Fibroblast of the aortic adventitia (primary cell): Measurements from ENCODE around the gene LMO3. TPM values are rescaled to one million over a fixed set of nuclear protein-coding genes. Genes with fewer than 3 reads are reported as not detected.

Experiments used
- DNase-seq: peaks from one replicate; pipeline ENCODE4 v3.0.0-alpha.2; 2010; ENCODE audit warnings: low read depth
- H3K4me3 ChIP-seq: 2 replicates; pipeline ENCODE4 v1.5.1; 2011; ENCODE audit warnings: low read depth, mild to moderate bottlenecking, control low read depth, low read length, moderate library complexity
- CTCF ChIP-seq: IDR thresholded peaks from 2 replicates; pipeline ENCODE4 v1.5.1; 2011; ENCODE audit warnings: mild to moderate bottlenecking, low read length, control low read depth, inconsistent platforms; ENCODE audit not compliant: insufficient read depth
- total RNA-seq: library from RNA; depleted of rRNA; stranded (reverse); fragments of >200 nt; gene quantifications from 2 replicates; pipeline ENCODE4 v1.2.3, GENCODE V29; 2012; ENCODE audit warnings: low replicate concordance

LMO3 gene
- total RNA-seq, 1 donor: 3.6 TPM

DNA sequence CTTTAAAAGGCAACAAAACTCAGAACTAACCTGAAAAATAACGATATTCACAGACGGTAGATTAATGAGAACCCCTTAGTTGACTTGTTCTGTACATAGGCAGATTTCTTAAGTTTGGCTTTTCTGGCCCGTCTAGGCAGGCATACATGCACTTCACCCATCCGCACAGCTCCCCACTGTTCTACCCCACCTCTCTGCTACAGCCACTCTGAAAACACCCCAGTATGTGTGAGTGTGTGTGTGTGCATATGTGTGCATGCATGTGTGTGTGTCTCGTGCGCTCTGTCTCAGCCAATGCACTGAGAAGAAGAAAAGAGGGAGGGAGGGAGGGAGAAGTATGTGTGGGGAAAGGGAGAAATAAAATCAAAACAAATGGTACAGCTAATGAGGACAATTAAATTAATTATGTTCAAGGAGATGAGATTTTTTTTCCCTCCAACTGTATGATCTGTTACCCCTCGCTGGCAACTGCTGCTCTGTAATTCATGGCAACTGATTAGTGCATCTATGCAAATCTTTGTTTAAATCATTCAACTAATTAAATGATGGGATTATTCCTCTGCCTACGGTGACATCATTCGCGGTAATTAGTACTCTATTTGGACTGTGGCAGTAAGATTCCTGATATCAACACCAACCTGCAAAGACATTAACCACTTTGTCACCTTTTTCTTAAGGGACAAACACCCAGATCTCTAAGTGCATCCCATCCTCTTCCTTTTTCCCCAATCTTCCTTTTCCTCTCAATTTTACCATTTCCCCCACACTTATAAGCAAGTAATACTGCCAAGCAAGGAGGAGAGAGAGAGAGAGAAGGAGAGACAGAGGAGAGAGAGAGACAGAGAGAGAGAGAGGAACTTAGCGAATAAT is 2.2 kb upstream of the LMO3 start:
- TF ChIP-seq CTCF: no peak
- no peak for DNase-seq
- H3K4me3 ChIP-seq: no peak overlapping the region

GRCh38 chr12:16606991-16607390 is 1.0 kb upstream of the LMO3 start:
- TF ChIP-seq CTCF: no peak
- peak overlapping the region; percentile 77 for H3K4me3 ChIP-seq
- DNase-seq: no peak

DNA sequence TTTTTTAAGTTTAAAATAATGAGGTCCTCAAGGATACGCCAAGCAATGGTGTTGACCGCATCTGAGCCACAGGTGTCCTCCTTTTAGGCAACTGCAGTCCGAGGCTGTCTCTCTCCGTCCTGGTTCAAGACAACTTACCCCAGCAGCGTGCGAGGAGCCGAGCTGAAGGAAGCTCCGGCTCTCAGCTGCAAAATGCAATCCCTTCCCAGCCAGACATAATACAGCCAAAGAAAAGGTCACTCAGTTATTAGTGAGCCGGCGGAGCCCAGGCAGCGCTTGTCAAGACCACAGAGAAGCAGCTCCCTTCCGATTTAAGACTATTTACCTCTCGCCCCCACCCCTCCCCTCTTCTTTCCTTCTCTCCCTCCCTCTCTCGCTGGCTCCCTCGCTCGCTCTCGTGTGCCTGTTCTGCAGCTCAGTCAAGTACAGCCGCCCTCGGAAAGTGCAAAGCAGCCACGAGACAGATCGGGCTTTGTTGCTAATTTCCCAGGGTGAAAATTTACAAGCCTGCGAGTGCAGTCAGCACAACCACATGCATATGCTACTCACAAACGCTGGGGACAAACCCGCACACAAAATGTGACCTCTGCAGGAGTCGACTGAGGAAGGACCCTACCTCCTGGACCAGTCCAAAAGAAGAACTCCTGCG is 363 bp upstream of the LMO3 start:
- DNase-seq: peak; percentile 46
- H3K4me3 ChIP-seq: peak overlapping the region; percentile 77
- no peak for TF ChIP-seq CTCF

- no peak for TF ChIP-seq CTCF
- DNase-seq: peak; percentile 32
- H3K4me3 ChIP-seq: peak overlapping the region; percentile 77
These were observed 283 bp downstream of the LMO3 start for GRCh38 chr12:16605642-16606116.

DNA sequence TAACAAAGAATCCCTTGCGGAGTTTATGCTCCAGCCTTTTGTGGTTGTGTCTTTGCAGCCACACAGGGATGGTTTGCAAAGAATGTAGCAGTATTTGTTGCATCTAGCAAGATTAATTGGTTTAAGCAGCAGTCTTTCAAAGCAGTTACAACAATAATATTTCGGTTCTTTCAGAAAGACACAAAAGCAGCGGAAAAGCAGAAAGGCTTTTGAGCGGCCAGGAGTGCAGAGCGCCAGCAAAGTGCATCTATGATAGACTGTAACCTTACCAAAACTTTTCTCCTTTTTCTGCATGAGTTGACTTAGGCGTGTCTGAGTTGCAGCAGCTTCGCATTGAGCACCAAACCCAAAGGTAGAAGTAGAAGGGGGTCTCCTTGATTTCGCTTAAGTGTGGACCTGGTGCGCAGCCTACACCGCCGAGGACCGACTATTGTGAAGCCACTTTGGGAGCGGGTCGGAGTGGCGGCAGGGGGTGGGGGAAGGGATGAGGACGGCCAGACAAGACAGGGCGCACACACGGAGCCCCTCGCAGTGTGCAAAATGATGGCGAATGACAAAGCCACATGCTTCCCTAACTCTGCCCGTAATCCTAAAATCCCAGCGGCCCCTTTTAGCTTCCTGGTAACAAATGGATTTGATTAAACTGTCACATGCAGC is 1.2 kb downstream of the LMO3 start:
- peak overlapping the region; percentile 77 for H3K4me3 ChIP-seq
- DNase-seq: no peak
- TF ChIP-seq CTCF: no peak

DNA sequence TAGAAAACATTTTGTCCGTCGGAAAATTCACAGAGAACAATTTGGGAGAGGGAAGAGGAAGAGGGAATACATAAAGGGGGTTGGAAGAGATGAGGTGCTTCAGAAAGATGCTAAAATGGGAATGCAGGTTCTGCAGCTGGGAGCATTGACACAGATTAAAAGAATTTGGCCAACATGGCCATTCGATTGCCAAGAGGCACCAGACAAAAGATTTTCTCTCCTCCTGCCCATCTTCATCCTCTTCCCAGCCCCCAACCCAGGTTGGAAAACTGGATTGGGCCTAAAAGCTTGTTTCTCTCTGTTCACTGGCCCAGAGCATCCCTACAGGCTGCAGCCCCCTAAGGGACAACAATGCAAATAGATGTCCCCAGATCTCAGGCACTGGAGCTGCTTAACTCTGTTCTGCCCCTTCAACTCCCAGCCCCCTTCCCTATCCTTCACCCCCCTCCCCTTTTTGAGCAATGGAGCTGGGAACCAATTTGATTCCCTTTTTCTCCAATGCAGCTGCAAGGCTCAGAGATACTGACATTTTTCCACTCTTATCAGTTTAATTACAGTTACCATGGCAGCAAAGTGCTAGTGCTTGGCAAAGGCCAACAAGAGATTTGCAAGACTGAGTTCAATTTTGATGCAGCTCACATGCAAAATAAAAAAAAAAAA is 1.9 kb downstream of the LMO3 start:
- DNase-seq: peak; percentile 47
- no peak for TF ChIP-seq CTCF

More for the DNA sequence above, 1.9 kb downstream of the LMO3 start:
- H3K4me3 ChIP-seq: no peak overlapping the region
